Mucosa of rectum (tissue), 2 donors: Measurements from ENCODE around the gene SPR.

Source experiments
- H3K27ac ChIP-seq, 2 donors: one replicate each; pipeline ENCODE4 v1.7.0; 2013; ENCODE audit warnings: inconsistent platforms in 2 of 2, low read depth in 2 of 2, low read length in 2 of 2
- H3K27me3 ChIP-seq, 2 donors: one replicate each; pipeline ENCODE4 v1.7.0; 2013; ENCODE audit warnings: low read length in 2 of 2; ENCODE audit not compliant: control insufficient read depth in 2 of 2, insufficient read depth in 2 of 2
- H3K36me3 ChIP-seq, 2 donors: one replicate each; pipeline ENCODE4 v1.7.0; 2013; ENCODE audit warnings: low read length in 2 of 2; ENCODE audit not compliant: control insufficient read depth in 2 of 2, insufficient read depth in 2 of 2
- H3K4me1 ChIP-seq, 2 donors: one replicate each; pipeline ENCODE4 v1.7.0; 2013; ENCODE audit warnings: low read length in 2 of 2, mild to moderate bottlenecking in 1 of 2; ENCODE audit not compliant: control insufficient read depth in 2 of 2, insufficient read depth in 2 of 2
- H3K4me3 ChIP-seq, 2 donors: one replicate each; pipeline ENCODE4 v1.7.0; 2013; ENCODE audit warnings: low read length in 2 of 2
- H3K9ac ChIP-seq, 2 donors: one replicate each; pipeline ENCODE4 v1.7.0; 2013; ENCODE audit warnings: low read length in 2 of 2, low read depth in 1 of 2, mild to moderate bottlenecking in 1 of 2
- H3K9me3 ChIP-seq, 2 donors: one replicate each; pipeline ENCODE4 v1.7.0; 2013; ENCODE audit warnings: low read length in 2 of 2; ENCODE audit not compliant: control insufficient read depth in 2 of 2
- donor health status: healthy.
- donor health status: Normal muscosa, but diverticular disease.

Gene SPR

GRCh38 chr2:72938455-72938854, 51.2 kb downstream of the SPR start:
- H3K4me1 ChIP-seq, result peaks cover 4 to 8% of the 10 kb centered on the region in 2 donors
- H3K9ac ChIP-seq, result no peak overlapping the region
- H3K27ac ChIP-seq, result no peak overlapping the region
- H3K36me3 ChIP-seq, result no peaks in the 10 kb centered on the region
- H3K27me3 ChIP-seq, result peaks cover 0 to 8% of the 10 kb centered on the region in 2 donors
- H3K4me3 ChIP-seq, result no peak overlapping the region
- H3K9me3 ChIP-seq, result no peaks in the 10 kb centered on the region

GRCh38 chr2:72940361-72940760, 53.2 kb downstream of the SPR start:
- no peak overlapping the region for H3K9ac ChIP-seq
- peaks cover 0 to 4% of the 10 kb centered on the region in 2 donors for H3K27me3 ChIP-seq
- no peaks in the 10 kb centered on the region for H3K36me3 ChIP-seq
- H3K9me3 ChIP-seq, result no peaks in the 10 kb centered on the region
- no peaks in the 10 kb centered on the region for H3K4me1 ChIP-seq
- H3K4me3 ChIP-seq, result no peak overlapping the region
- H3K27ac ChIP-seq, result no peak overlapping the region

- H3K9me3 ChIP-seq, result no peaks in the 10 kb centered on the region
- no peaks in the 10 kb centered on the region for H3K36me3 ChIP-seq
- no peak overlapping the region for H3K4me3 ChIP-seq
- no peak overlapping the region for H3K27ac ChIP-seq
- H3K9ac ChIP-seq, result no peak overlapping the region
- H3K27me3 ChIP-seq, result peaks cover 0 to 4% of the 10 kb centered on the region in 2 donors
- no peaks in the 10 kb centered on the region for H3K4me1 ChIP-seq
Measured at GRCh38 chr2:72940786-72941185, 53.6 kb downstream of the SPR start.
